OCI-M2 (cell line): ENCODE data around the gene CEP128.

Experiments used
- DNase-seq: peaks from one replicate; lab custom pipeline; 2025; ENCODE audit not compliant: unreplicated experiment; lab: John Stamatoyannopoulos, UW

The CEP128 gene

DNA sequence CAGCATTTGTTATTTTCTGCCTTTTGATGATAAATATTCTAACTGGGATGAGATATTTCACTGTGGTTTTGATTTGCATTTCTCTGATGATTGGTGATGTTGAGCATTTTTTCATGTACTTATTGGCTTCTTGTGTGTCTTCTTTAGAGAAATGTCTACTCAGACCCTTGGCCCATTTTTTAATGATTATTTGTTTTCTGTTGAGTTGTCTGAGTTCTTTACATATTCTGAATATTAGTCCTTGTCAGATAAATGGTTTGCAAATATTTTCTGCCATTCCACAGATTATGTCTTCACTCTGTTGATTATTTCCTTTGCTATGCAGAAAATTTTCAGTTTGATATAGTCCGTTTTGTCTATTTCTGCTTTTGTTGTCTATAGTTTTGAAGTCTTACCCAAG is 317.0 kb downstream of the CEP128 start:
- DNase-seq: no peak

- no peak for DNase-seq
Observed at GRCh38 chr14:80621701-80622100, 319.8 kb downstream of the CEP128 start.

- no peak for DNase-seq
Observed at GRCh38 chr14:80620434-80620833, 321.1 kb downstream of the CEP128 start.

GRCh38 chr14:80618751-80619329 is 322.7 kb downstream of the CEP128 start:
- DNase-seq: no peak

DNA sequence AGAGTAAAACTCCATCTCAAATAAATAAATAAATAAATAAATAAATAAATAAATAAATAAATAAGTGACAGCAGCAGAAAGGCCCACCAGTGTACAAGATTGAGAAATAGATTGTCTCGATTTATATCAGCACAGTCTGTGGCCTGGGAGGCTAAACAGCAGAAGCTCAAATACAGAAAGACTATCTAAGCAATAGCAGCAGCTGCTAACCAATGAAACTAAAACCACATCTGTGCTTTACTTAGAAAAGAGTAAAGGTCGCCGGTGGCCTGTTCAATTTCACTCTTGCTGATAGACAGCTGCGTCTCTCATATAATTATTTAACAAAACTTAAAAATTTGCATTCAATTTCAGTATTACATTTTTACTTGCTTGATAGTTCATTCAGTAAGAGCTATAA is 325.7 kb downstream of the CEP128 start:
- DNase-seq: no peak

GRCh38 chr14:80609055-80609454 is 332.5 kb downstream of the CEP128 start:
- no peak for DNase-seq

- DNase-seq: no peak
Observed at GRCh38 chr14:80608563-80608962, 333.0 kb downstream of the CEP128 start.

- no peak for DNase-seq
Observed at GRCh38 chr14:80607430-80608190, 333.9 kb downstream of the CEP128 start.

GRCh38 chr14:80606347-80606772 is 335.2 kb downstream of the CEP128 start:
- DNase-seq: no peak

DNA sequence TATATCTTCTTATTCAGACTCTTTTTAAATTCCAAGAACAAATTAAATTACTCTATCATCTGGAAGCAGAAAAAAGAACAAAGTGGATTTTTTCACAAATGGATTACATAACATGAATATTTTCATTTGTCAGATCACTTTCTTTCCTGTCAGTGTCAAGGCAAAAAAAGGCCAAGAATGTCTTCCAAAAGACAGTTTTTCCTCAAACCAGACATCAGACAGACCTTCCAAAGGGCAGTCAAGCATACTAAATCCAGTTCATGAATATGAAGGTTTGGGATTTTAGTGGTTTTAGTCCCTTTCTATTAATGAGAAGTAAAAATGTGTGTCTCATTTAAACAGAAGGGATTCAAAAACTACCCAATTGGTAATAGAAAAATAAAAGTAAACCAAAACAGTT is 336.0 kb downstream of the CEP128 start:
- no peak for DNase-seq

- no peak for DNase-seq
Observed at GRCh38 chr14:80602946-80603345, 338.6 kb downstream of the CEP128 start.

DNA sequence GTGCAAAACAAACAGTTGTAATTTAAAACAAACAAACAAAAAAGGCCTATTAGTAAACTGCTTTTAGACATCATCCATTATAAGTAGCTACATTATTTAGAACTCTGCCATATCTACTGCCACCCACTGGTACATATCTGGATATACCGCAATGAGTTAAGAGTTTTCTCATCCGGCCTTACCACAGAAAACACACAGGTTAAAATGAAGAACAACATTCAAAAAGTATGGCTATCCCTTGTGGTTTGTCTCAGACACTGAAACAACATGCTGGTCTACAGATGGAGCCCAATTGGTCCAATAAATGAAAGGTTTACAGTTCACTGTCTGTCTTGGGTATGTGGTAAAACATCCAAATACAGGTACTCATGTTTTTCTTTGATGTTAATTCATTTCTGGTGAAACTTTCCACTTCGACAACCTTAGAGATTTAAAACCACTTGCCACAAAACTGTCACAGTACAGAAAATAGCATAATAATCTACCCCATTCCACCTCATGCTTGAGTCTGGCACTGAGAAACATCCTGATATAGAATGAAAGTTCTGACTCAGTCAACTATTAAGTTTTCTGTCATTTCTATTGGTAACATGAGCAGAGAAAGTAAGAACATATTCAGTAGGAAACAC is 354.3 kb downstream of the CEP128 start:
- no peak for DNase-seq

- no peak for DNase-seq
Observed at GRCh38 chr14:80586131-80586530, 355.4 kb downstream of the CEP128 start.

- DNase-seq: no peak
Observed at GRCh38 chr14:80585506-80585835, 356.1 kb downstream of the CEP128 start.

DNA sequence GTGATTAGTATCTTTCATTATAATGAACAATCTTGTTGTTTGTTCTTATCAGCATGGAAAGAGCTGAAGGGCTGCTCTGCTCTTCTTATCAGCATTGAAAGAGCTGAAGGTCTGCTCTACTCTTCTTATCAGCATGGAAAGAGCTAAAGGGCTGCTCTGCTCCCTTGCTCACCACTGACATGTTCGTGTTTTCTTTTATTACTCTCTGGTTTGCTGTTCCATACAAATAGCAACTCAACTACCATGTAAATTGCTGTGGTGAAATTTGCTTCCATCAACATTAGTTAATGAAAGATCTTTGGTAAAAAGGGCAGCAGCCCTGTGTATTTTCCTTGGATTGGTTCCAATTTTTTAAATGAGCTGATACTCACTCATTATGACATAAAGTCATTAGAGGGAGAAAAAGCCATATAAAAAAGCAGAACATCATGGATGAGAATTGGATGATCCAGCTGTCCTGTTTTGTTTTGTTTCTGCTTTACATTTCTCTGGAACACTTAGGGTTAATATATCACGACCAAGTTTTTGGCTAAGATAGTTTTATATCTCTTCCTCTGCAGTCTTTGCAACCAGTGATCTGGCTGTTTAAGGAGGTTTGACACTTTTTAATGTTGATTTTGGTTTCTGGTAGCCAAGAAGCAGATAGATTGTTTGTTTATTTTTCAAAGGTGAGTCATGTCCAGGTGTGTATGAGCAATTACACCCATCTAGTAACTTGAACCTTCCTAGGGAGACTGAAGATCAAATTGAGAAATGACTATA is 356.6 kb downstream of the CEP128 start:
- no peak for DNase-seq

GRCh38 chr14:80577599-80577998 is 363.9 kb downstream of the CEP128 start:
- no peak for DNase-seq

DNA sequence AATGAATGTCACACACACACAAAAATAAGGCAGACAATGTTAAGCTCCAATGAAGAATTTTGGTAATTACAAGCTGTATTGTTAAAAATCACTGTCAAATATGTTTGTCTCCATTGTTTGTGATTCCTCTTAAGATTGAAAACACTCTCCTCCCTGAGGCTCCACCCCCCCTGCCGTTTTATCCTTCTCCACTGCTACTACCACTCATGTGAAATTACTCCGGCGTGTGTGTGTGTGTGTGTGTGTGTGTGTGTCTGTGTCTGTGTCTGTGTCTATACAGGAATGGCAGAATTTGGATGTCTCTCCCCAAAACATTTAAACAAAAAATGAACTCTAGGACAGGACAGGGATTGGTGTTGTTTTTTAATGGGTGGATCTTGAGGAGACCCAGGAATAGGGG is 365.1 kb downstream of the CEP128 start:
- no peak for DNase-seq

DNA sequence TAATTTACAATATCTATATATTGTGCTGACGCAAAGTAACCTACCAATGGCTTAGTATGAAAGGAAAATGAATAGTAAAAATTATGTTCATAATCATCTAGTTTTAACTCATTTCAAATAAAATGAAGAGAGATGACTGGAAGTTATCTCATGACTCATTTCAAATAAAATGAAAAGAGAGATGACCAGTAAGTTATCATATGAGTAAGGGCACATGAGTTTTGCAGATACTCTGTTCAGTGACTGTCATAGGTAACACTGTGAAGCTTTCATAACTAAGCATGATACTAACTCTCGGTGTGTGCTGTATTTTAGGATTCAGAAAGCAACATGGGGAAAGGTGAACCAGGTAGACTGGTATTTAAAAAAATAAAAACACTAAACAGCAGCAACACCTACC is 365.8 kb downstream of the CEP128 start:
- DNase-seq: no peak

GRCh38 chr14:80572666-80573065 is 368.9 kb downstream of the CEP128 start:
- no peak for DNase-seq

DNA sequence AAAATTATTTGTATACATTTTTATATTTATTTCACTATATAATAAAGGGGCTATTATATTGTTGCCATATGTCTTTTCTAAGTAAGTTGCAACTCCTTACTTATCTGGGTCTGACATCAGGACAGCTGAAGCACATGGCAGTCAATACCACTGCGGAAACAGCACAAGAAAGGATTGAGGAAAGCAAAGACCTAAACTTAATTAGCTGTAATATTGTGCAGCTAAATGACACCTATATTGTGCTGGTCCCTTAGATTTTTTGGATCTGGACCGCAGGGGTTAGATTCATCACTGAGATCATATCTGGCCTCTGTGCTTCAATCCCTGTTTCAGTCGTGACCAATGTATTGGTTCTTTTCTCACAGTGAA is 370.6 kb downstream of the CEP128 start:
- DNase-seq: no peak

DNA sequence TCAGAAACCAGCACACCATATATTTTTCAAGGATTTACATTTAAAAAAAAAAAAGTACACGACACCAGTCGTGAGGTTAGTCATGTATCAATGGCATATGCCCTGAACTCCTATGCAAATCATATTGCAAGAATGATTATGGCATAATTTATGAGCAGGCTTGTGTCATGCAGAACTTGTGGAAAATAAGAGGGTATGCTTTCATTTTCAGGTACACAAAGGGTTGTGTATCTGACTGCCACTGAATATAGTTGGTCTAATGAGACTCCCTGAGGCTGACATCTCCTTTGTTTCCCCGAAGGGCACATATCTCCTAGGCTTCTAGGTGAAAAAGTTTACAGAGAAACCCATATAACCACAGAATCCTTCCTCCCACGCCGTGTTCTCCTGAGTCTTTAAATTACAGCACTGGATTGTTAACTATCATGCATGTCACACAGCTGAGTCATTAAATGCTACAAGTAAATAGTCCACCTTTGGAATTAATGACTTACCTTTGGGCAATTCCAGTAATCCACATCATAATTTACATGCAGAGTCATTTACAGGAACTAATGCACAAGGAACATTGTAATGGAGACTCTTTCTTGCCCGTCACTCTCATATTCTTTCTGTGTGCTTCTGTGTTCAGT is 373.5 kb downstream of the CEP128 start:
- no peak for DNase-seq
